Measurements from ENCODE around the gene MEOX2.

- TF ChIP-seq POLR2A (IDR thresholded peaks at IDR 0.05): peak in 1 of 2 donors; percentile 19
- TF ChIP-seq, protein P1, sequence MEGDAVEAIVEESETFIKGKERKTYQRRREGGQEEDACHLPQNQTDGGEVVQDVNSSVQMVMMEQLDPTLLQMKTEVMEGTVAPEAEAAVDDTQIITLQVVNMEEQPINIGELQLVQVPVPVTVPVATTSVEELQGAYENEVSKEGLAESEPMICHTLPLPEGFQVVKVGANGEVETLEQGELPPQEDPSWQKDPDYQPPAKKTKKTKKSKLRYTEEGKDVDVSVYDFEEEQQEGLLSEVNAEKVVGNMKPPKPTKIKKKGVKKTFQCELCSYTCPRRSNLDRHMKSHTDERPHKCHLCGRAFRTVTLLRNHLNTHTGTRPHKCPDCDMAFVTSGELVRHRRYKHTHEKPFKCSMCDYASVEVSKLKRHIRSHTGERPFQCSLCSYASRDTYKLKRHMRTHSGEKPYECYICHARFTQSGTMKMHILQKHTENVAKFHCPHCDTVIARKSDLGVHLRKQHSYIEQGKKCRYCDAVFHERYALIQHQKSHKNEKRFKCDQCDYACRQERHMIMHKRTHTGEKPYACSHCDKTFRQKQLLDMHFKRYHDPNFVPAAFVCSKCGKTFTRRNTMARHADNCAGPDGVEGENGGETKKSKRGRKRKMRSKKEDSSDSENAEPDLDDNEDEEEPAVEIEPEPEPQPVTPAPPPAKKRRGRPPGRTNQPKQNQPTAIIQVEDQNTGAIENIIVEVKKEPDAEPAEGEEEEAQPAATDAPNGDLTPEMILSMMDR (IDR thresholded peaks at IDR 0.05): no peak
Measured at GRCh38 chr7:15685358-15686294, 857 bp downstream of the MEOX2 start.

Measured in uterus (tissue), 2 donors.